OCI-LY3 (cell line): ENCODE measurements around the gene JUP.

Experiments
- H2AFZ ChIP-seq: fragments of 200-600, 300-600 bp; shearing (Covaris generic); 2 replicates; pipeline ENCODE4 v1.6.0; 2014; ENCODE audit warnings: antibody characterized with exemption, low read depth, low read length
- H3K27ac ChIP-seq: fragments of 200-600, 300-600 bp; sonication (generic); 2 replicates; pipeline ENCODE4 v1.5.1; 2014; ENCODE audit warnings: mild to moderate bottlenecking, low read length, moderate library complexity, mixed read lengths
- H3K27me3 ChIP-seq: fragments of 200-600, 300-600 bp; sonication (generic); 2 replicates; pipeline ENCODE4 v1.6.1; 2014; ENCODE audit warnings: low read depth, low read length, mixed read lengths
- H3K36me3 ChIP-seq: fragments of 200-600, 300-600 bp; sonication (generic); replicated peaks from 2 replicates; pipeline ENCODE3; 2014; ENCODE audit warnings: low read depth, low read length, mixed read lengths
- H3K4me1 ChIP-seq: fragments of 300-600, 200-600 bp; sonication (generic); 2 replicates; pipeline ENCODE4 v1.6.1; 2014; ENCODE audit warnings: low read length, mixed read lengths
- H3K4me2 ChIP-seq: fragments of 200-600, 300-600 bp; sonication (generic); 2 replicates; pipeline ENCODE4 v1.6.1; 2014; ENCODE audit warnings: low read length, mixed read lengths
- H3K4me3 ChIP-seq: fragments of 300-600, 200-600 bp; sonication (generic); 2 replicates; pipeline ENCODE4 v1.5.1; 2014; ENCODE audit warnings: antibody characterized with exemption, mild to moderate bottlenecking, low read length, moderate library complexity
- H3K79me2 ChIP-seq: fragments of 300-600, 200-600 bp; shearing (Covaris generic); 2 replicates; pipeline ENCODE4 v1.6.1; 2014; ENCODE audit warnings: mild to moderate bottlenecking, low read length, mixed read lengths
- H3K9ac ChIP-seq: fragments of 300-600, 200-600 bp; shearing (Covaris generic); 2 replicates; pipeline ENCODE4 v1.6.0; 2014; ENCODE audit warnings: mild to moderate bottlenecking, low read length, moderate library complexity
- H3K9me3 ChIP-seq: fragments of 200-600, 300-600 bp; shearing (Covaris generic); 2 replicates; pipeline ENCODE4 v1.6.1; 2014; ENCODE audit warnings: low read length, mixed read lengths; ENCODE audit not compliant: insufficient read depth
- H4K20me1 ChIP-seq: fragments of 200-600, 300-600 bp; sonication (generic); 2 replicates; pipeline ENCODE4 v1.6.1; 2016; ENCODE audit warnings: low read length, mixed read lengths; ENCODE audit not compliant: insufficient read depth
- CTCF ChIP-seq: fragments of 200-600, 300-600 bp; sonication (generic); IDR thresholded peaks from 2 replicates; pipeline ENCODE4 v1.5.1; 2014; ENCODE audit warnings: antibody characterized with exemption, low read length, low read depth
- EZH2phosphoT487 ChIP-seq: fragments of 200-600 bp; shearing (Covaris generic); IDR thresholded peaks from 2 replicates; pipeline ENCODE4 v1.6.1; 2018; ENCODE audit warnings: antibody characterized with exemption, mixed run types, low read depth

Gene JUP

GRCh38 chr17:41717408-41718286, 68.9 kb downstream of the JUP start:
- Histone ChIP-seq H2AFZ (no peak overlapping the region), H3K4me2 (no peak overlapping the region), H3K4me3 (no peak overlapping the region), H3K27me3 (peaks cover 4% of the 10 kb centered on the region; the same call in 1 of the 2 replicates), H3K9ac (no peak overlapping the region), H3K4me1 (no peaks in the 10 kb centered on the region), H4K20me1 (no peaks in the 10 kb centered on the region), H3K79me2 (no peaks in the 10 kb centered on the region), H3K27ac (no peak overlapping the region), H3K9me3 (no peaks in the 10 kb centered on the region), H3K36me3 (no peaks in the 10 kb centered on the region)
- TF ChIP-seq CTCF = no peak
- no peak for TF ChIP-seq EZH2phosphoT487

DNA sequence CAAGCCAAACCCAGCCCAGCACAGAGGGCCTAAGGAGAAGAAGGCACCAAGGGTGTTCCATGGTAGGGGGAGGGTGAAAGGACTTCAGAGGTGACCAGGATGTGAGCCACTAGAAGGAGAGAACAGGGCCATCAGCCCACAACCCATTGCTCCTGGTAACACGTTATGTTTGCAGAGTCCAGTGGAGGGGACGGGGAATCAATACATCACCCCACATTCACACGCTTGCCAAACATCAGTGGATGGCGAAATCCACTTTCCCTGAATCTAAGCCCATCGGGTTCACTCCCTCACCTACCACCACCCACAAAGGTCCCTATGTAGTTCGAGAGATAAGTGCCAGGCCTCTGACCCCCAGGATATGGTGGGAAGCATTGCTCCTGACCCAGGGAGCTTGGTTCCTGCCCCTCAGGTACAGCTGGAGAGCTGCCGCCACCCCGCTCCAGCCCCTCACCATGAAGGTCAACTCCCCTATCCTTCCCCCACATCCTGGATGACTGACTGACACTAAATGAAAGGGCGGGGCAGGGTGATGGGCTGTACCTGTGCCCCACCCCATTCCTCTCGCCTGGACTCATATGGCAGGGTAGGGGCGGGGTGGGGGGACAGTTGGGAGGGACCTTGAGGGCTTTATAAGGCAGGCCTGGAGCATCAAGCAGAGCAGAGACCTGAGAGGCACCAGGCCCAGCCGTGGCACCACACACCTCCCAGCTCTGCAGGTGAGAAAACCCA, 74.7 kb downstream of the JUP start, which contains the start of gene GAST:
GAST (plus strand) TSS at position 663 of the 732 bp plus-strand sequence. CDS start 3,106 bp downstream, outside the sequence.
- Histone ChIP-seq H3K4me3 (no peak within 1 kb of the TSS), H3K36me3 (no peaks in the 10 kb centered on the region), H3K27ac (no peak within 1 kb of the TSS), H3K79me2 (no peaks in the 10 kb centered on the region), H4K20me1 (no peaks in the 10 kb centered on the region), H3K9ac (no peak within 1 kb of the TSS), H2AFZ (no peak within 1 kb of the TSS), H3K4me2 (no peak within 1 kb of the TSS), H3K27me3 (peaks cover 4% of the 10 kb centered on the region; the same call in 1 of the 2 replicates), H3K9me3 (no peaks in the 10 kb centered on the region), H3K4me1 (no peaks in the 10 kb centered on the region)
- TF ChIP-seq CTCF = no peak
- TF ChIP-seq EZH2phosphoT487 = no peak

DNA sequence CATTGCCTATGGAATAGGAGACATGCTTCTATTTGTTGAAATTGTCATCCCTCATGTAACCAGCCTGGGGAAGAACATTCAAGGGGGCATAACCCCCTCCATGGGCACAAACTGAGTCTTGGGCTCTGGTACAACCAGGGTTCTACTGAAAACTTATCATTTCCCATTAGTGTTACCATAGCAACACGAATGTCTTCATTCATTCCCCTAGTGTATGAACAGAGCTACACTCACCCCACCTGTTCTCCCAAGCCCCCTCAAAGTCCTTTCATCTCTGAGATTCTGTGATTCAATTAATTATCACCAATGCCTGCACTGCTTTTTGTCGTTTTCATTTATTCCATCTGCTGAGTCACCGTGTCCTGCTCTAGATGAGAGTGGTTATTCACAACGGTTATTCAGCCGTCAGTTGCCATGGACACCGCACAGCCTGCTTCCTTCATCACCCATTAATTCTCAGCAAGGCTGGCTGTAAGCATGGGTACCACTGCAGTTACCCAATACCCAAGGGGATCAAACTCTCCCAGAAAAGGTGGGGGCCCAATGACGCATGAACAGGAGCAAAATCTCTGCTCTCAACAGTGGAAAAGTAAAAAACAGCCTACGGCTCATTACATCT, 75.9 kb downstream of the JUP start:
- Histone ChIP-seq H4K20me1 (no peaks in the 10 kb centered on the region), H3K9ac (no peak overlapping the region), H3K36me3 (no peaks in the 10 kb centered on the region), H3K27ac (no peak overlapping the region), H3K4me1 (no peaks in the 10 kb centered on the region), H3K4me2 (no peak overlapping the region), H3K9me3 (no peaks in the 10 kb centered on the region), H3K4me3 (no peak overlapping the region), H3K27me3 (peaks cover 4% of the 10 kb centered on the region; the same call in 1 of the 2 replicates), H3K79me2 (no peaks in the 10 kb centered on the region), H2AFZ (no peak overlapping the region)
- TF ChIP-seq EZH2phosphoT487 (no peak), CTCF (no peak)
